NCI-H2081 (cell line): ENCODE results near the gene SIK3.
A peak's percentile ranks its signal among the peaks of the same experiment; 100 is the strongest.
"Not testable (repeated sequence)": the region's sequence is repeated elsewhere in the genome, so short reads cannot be mapped to it uniquely, and the experiment has no call there.

Experiments
- DNase-seq, 2 experiments: peaks; one replicate each; lab custom pipeline; 2025; lab: John Stamatoyannopoulos, UW

Gene SIK3

GRCh38 chr11:117098269-117099232, at the start of gene SIK3:
TSS of gene SIK3 (minus strand) at chr11:117098428. CDS start at chr11:117098415, 13 bp downstream.
- DNase-seq = peak; percentile 92 to 96

- no peak for DNase-seq
Measured at GRCh38 chr11:117146521-117146920, 48.3 kb upstream of the SIK3 start.

GRCh38 chr11:117145393-117145761, 47.1 kb upstream of the SIK3 start:
- peak in 1 of 2 experiments; percentile 56 for DNase-seq

- DNase-seq = peak in 1 of 2 experiments; percentile 55
Measured at GRCh38 chr11:117144477-117145392, 46.5 kb upstream of the SIK3 start.

- DNase-seq = peak; percentile 97
Measured at GRCh38 chr11:117143871-117144476, 45.7 kb upstream of the SIK3 start, which contains the start of gene PAFAH1B2. TSS of gene PAFAH1B2 (plus strand) at chr11:117144287. CDS start at chr11:117152448, 8,161 bp downstream.

GRCh38 chr11:117143390-117143789, 45.2 kb upstream of the SIK3 start:
- peak; percentile 49 to 69 for DNase-seq

GRCh38 chr11:117137223-117138086, 39.2 kb upstream of the SIK3 start:
- not testable (repeated sequence) for DNase-seq

GRCh38 chr11:117134979-117135378, 36.8 kb upstream of the SIK3 start:
- DNase-seq = not testable (repeated sequence)

- no peak for DNase-seq
Measured at GRCh38 chr11:117134431-117134830, 36.2 kb upstream of the SIK3 start.

GRCh38 chr11:117130879-117131278, 32.7 kb upstream of the SIK3 start:
- DNase-seq = no peak

GRCh38 chr11:117130396-117130795, 32.2 kb upstream of the SIK3 start:
- not testable (repeated sequence) for DNase-seq

- DNase-seq = no peak
Measured at GRCh38 chr11:117128289-117128688, 30.1 kb upstream of the SIK3 start.

GRCh38 chr11:117127171-117127901, 29.1 kb upstream of the SIK3 start:
- DNase-seq = no peak

GRCh38 chr11:117126223-117126965, 28.2 kb upstream of the SIK3 start:
- DNase-seq = no peak

- no peak for DNase-seq
Measured at GRCh38 chr11:117122556-117122955, 24.3 kb upstream of the SIK3 start.

GRCh38 chr11:117121176-117121575, 22.9 kb upstream of the SIK3 start:
- no peak for DNase-seq

GRCh38 chr11:117117681-117118080, 19.5 kb upstream of the SIK3 start:
- DNase-seq = no peak

GRCh38 chr11:117112939-117113338, 14.7 kb upstream of the SIK3 start:
- not testable (repeated sequence) for DNase-seq

GRCh38 chr11:117112497-117112896, 14.3 kb upstream of the SIK3 start:
- DNase-seq = not testable (repeated sequence)
